GM15510 (cell line): ENCODE measurements around the gene DTD1.

Source experiments
- POLR2A ChIP-seq: IDR thresholded peaks from 3 replicates; pipeline ENCODE4 v1.6.1; 2011; ENCODE audit warnings: borderline replicate concordance; ENCODE audit not compliant: insufficient read length; ENCODE audit errors: extremely low read depth

The DTD1 gene

DNA sequence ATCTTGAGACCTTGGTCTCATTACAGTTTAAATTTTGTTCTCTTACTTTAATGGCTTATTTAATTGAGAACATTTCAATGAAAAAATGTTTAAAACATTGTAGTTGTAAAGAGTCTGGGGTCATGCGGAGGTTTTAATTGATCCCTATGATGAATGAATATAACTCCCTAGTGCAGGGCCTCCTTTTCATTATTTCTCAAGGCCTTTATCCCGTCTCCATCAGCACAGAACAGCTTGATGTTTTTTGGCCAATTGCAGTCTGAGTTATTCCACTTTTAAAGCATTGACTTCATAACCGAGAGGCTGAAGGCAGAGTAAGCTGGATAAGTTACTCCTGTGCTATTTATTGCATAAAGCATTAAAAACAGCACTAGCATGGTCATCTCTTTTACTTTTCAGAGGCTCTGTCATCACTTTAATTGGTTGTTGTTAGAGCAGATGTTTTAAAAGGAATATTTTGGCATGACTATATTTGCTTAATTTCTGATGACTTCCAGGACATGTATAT, 83.4 kb downstream of the DTD1 start:
- no peak for TF ChIP-seq POLR2A

GRCh38 chr20:18672834-18673233, 85.0 kb downstream of the DTD1 start:
- TF ChIP-seq POLR2A, result no peak

DNA sequence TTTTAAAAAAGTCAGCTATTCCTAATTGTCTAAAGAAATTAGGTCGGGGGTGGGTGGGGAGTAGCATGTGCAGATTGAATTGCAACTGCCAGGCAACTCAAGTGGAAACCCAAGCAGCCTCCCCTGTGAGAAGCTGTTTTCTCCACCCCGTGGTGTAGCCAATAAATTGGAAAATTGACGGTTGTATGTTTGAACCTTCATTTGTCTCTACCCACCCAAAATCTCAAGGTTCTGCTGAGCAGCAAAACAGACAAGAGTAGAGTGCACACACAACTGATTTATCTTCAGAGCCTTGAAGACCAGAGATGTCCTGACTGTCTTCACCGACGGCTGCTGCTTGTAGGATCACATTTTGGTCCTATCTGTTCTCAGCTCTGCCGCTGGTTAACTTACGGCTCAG, 88.5 kb downstream of the DTD1 start:
- TF ChIP-seq POLR2A, result no peak

DNA sequence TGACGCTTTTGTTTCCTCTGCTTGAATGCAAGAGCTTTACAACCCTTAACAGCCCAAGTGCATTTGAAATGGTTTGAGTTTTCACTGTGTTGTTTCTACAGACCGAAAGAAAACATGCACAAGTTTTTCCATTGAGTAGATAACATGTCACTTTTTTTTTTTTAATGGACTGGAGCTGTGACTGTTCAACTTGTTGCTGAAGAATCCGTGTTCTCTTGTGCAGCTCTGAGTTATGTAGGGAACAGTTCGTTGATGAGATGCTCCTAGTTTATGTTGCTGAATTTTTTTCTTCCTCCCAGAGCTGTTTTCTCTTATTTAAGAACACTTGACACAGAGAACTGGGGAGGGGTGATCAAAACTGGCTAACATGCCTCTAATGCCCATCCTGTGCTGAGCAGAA, 89.3 kb downstream of the DTD1 start:
- TF ChIP-seq POLR2A, result no peak

DNA sequence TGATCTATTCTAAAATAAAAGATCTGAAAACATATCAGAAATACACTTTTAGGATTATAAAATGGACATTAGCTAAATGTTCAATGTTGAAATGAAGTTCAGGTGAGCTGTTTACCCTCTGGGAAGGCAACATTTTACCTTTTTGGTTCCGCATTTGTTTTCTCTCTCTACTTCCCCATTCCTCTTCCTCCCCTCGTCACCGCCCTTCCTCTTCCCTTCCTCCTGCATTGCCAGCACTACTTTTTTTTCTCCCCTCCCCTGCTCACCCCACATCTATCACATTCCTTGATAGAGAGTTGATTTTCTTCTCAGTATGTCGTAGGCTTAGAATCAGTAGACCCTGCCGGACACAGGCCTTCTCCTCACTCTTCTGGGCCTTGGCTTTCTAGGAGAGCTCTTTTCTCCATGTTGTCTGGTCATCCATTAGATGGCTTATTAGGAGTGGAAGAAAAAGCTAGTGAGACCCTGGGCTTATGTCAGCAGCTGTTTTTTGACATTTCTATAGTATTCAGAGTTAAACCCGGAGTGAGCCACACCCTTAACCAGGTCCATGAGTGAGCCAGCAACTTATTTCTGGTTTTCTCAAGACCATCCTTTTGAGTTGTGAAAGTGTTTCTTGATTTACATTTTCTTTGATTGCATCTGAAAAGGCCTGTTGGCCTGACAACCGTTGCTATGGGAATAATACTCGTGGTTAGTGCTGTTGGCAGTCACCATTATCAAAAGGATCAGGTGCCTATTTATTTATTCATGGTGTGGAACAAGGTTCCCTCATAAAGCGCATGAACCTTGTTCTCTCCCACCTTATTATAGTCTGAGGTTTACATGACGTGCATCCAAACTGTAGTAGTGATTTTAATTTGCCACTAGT, 90.9 kb downstream of the DTD1 start:
- TF ChIP-seq POLR2A, result no peak

DNA sequence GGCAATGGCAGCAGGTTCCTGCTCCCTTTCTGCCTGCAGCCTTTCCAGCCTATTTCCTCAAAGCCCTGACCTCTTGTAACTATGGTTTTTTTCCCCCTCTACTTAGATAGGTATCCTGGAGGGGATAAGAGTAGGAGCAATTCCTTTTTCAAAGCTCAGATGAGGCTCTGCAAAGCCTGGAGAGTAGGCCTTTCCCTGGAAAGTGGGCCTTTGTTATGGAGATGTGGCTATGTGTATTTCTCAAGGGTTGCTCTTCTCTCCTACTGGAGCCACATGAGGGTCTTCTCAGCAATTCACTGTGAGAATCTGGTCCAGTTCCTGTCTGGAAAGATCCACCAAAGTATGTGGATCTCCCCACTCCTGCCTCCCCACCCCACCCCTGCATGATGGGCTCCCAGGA, 96.0 kb downstream of the DTD1 start:
- no peak for TF ChIP-seq POLR2A

DNA sequence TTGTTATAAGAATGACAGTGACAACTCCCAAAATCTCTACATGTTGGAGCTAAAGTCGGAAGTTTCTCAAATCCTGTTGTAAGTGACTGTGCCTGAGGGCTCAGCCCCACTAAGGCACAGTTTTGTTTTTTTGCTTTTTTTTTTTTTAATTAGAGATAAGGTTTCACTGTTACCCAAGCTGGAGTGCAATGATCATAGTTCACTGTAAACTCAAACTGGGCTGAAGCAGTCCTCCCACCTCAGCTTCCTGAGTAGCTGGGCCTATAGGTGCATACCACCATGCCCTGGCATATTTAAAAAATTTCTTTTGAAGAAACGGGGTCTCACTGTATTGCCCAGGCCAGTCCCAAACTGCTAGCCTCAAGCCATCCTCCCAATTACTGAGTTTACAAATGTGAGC, 96.9 kb downstream of the DTD1 start:
- no peak for TF ChIP-seq POLR2A

DNA sequence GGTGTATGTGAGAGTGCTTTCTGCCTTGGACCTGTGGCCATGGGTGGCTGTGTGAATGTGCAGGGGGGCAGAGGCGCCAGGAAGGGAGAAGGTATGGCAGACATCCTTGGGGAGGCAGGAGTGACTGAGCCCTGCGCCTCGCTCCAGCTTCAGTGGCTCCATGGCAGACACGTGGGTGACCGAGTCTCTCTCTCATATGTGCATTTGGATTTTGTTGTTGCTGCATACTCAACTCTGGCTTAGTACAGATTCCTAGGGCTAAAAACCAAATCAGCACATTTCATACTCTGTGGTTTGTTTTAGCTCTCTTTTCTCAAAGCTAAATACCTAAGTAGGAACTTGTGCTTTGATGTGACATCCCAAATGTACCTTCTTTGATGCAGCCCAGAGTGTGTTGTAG, 97.6 kb downstream of the DTD1 start:
- no peak for TF ChIP-seq POLR2A

GRCh38 chr20:18686696-18687095, 98.8 kb downstream of the DTD1 start:
- no peak for TF ChIP-seq POLR2A

DNA sequence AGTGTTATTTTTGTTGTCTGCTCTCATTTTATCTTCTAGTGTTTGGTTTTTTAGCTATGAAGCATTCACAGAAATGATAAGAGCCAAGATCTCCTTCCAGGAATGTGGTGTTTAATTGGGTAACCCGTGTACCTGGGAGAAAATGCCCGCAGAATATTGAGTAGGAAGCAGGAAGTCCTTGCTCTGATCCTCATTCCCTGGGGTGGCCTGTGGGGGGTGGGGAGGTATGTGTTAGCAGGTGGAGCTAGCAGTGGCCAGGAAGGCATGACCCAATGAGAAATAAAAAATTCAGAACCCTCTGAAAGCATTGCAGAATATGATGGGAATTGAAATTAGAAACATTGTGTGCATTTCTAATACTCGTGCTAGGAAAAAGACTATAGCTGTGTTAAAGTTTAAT, 100.8 kb downstream of the DTD1 start:
- TF ChIP-seq POLR2A, result no peak

DNA sequence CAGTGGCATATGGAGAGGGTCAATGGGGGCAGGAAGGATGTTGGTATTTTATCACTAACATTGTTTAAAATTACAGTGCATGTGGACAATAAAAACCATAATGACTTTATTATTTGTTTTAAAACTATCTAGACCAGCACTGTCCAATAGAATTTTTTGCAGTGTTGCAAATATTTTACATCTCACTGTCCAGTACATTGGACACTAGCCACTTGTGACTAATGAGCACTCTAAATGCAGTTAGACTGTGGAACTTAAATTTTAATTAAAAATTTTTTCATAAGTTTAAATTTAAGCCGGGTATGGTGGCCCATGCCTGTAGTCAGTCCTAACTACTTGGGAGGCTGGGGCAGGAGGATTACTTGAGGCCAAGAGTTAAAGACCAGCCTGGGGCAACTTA, 101.7 kb downstream of the DTD1 start:
- no peak for TF ChIP-seq POLR2A

GRCh38 chr20:18692447-18692846, 104.6 kb downstream of the DTD1 start:
- no peak for TF ChIP-seq POLR2A

- no peak for TF ChIP-seq POLR2A
Observed at GRCh38 chr20:18694071-18694470, 106.2 kb downstream of the DTD1 start.

DNA sequence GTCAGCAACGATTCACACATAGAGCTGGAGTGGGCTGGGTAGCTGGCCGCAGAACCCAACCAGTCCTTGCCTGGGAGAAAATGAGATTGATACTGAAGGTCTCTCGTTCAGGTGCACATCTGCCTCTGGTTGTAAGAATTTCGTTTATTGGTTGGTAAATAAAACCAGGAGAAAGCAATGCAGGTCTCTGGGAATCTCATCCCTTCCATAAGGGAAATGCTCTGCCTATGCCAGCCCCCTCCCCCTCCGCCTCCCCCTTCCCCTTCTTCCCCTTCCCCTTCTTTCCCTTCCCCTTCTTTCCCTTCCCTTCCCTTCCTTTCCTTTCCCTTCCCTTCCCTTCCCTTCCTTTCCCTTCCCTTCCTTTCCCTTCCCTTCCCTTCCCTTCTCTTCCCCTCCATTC, 107.3 kb downstream of the DTD1 start:
- TF ChIP-seq POLR2A, result no peak

- no peak for TF ChIP-seq POLR2A
Observed at GRCh38 chr20:18698735-18699380, 111.0 kb downstream of the DTD1 start.

DNA sequence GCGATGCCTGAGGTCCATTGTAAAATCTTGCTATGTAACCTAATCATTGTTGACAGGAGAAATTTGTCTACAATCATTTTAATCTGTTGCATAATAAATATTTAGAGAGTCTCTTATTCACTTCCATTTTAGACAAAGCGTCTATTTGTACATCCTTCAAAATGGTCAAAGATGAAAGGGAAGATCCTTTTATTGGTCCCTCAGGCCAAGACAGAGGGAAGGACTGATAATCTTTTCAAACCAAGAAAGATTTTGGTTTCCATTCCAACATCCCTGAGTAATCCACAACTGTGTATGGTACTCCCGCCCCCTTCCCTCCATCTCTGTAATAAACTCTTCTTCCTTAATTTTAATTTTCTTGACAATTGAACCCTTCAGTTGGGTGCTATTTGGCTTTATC, 114.1 kb downstream of the DTD1 start:
- TF ChIP-seq POLR2A, result no peak
